Body of pancreas (tissue), 4 donors: ENCODE measurements around the gene LRIG1. TPM values are rescaled to one million over a fixed set of nuclear protein-coding genes. Genes with fewer than 3 reads are reported as not detected.

Experiments
- ATAC-seq: fragments of 150-250 bp; one replicate; pipeline ENCODE4 v1.9.1; 2016
- DNase-seq, 4 donors: peaks; one replicate each; pipeline ENCODE4 v3.0.0-alpha.2; 2019
- H3K27ac ChIP-seq, 4 donors: fragments of 200-600 bp; sonication (generic); 1 replicate in 3 of 4; 2 replicates in 1 of 4; pipeline versions ENCODE4 v1.5.1 to v1.6.1; 2016 to 2019; ENCODE audit warnings: mild to moderate bottlenecking in 1 of 4, mixed read lengths in 1 of 4, moderate library complexity in 1 of 4
- H3K27me3 ChIP-seq, 2 donors: fragments of 200-600 bp; sonication (generic); one replicate each; pipeline ENCODE4 v1.6.0; 2016; ENCODE audit warnings: mild to moderate bottlenecking in 1 of 2
- H3K36me3 ChIP-seq, 2 donors: fragments of 200-600 bp; sonication (generic); replicated peaks in 1 of 2; 2 replicates each; pipeline ENCODE4 v1.5.1; 2016; ENCODE audit warnings: low read depth in 2 of 2; ENCODE audit not compliant: insufficient read depth in 1 of 2
- H3K4me1 ChIP-seq: fragments of 200-600 bp; sonication (generic); one replicate; pipeline ENCODE4 v1.6.0; 2016
- H3K4me3 ChIP-seq, 2 donors: fragments of 200-600 bp; sonication (generic); 1 replicate in 1 of 2; 2 replicates in 1 of 2; pipeline ENCODE4 v1.5.1; 2016 to 2019
- H3K9me3 ChIP-seq, 3 donors: fragments of 200-600 bp; sonication (generic); 1 replicate in 2 of 3; 2 replicates in 1 of 3; pipeline ENCODE4 v1.5.1; 2016
- CTCF ChIP-seq, 7 experiments: fragments of 450-650 bp in 4 of 7; fragments of 200-600 bp in 3 of 7; sonication (generic) in 3 of 7; IDR thresholded peaks; one replicate each; pipeline ENCODE4 v1.5.1; 2016 to 2019; ENCODE audit warnings: antibody characterized with exemption in 7 of 7
- POLR2A ChIP-seq, 3 donors: fragments of 450-650 bp; IDR thresholded peaks; one replicate each; pipeline ENCODE4 v1.6.1; 2016; ENCODE audit warnings: antibody characterized with exemption in 3 of 3, mild to moderate bottlenecking in 2 of 3
- WGBS, 2 donors: methylation state at CpG; one replicate each; pipeline ENCODE4 v1.1.5; 2017; 5-methylcytosine and 5-hydroxymethylcytosine counted together
- intact Hi-C: fragments of 100-400 bp; cut with DNase I; formaldehyde crosslinking; loops from one replicate; pipeline ENCODE4 v1.15.1; 2023
- total RNA-seq, 2 donors: library from RNA; depleted of rRNA; stranded (reverse); fragments of >200 nt; gene quantifications; one replicate each; pipeline ENCODE4 v1.1.0, GENCODE V29; 2016

Gene LRIG1
- total RNA-seq, 2 donors from 2014 or later = 111 to 114 TPM

- WGBS, 2 donors = 7 to 9% methylated on average over 13 of the region's 13 CpGs
- peaks cover 100% of the 10 kb centered on the region for H3K4me1 ChIP-seq
- no peaks in the 10 kb centered on the region for H3K27me3 ChIP-seq
- intact Hi-C loops = no loop called here
- TF ChIP-seq POLR2A (IDR thresholded peaks at IDR 0.05) = no peak
- peak; percentile 73 for ATAC-seq
- H3K27ac ChIP-seq = peak overlapping the region; percentile 73 to 84 (median 82)
- no peaks in the 10 kb centered on the region for H3K36me3 ChIP-seq
- no peak overlapping the region for H3K4me3 ChIP-seq
- peak; percentile 59 to 80 (median 70) for DNase-seq
- no peaks in the 10 kb centered on the region for H3K9me3 ChIP-seq
These were observed 19.5 kb downstream of the LRIG1 start for GRCh38 chr3:66481071-66482017.

- intact Hi-C loops = no loop called here
- TF ChIP-seq POLR2A (IDR thresholded peaks at IDR 0.05) = no peak
- TF ChIP-seq CTCF (IDR thresholded peaks at IDR 0.05) = no peak
- H3K27ac ChIP-seq = peak overlapping the region; percentile 73 to 84 (median 82)
- DNase-seq (no peak), ATAC-seq (no peak)
- no peak overlapping the region for H3K4me3 ChIP-seq
- no peaks in the 10 kb centered on the region for H3K9me3 ChIP-seq
- H3K4me1 ChIP-seq = peaks cover 100% of the 10 kb centered on the region
- H3K36me3 ChIP-seq = no peaks in the 10 kb centered on the region
- no peaks in the 10 kb centered on the region for H3K27me3 ChIP-seq
- WGBS, 2 donors = 35 to 40% methylated on average over 2 of the region's 2 CpGs
These were observed 20.2 kb downstream of the LRIG1 start for GRCh38 chr3:66480666-66481065.

- no peak for ATAC-seq
- Histone ChIP-seq H3K9me3 (no peaks in the 10 kb centered on the region), H3K4me3 (no peak overlapping the region), H3K27ac (peak overlapping the region in 3 of 4 donors; percentile 79 to 84 (median 84)), H3K27me3 (no peaks in the 10 kb centered on the region), H3K36me3 (no peaks in the 10 kb centered on the region), H3K4me1 (peaks cover 100% of the 10 kb centered on the region)
- DNase-seq = no peak
- TF ChIP-seq CTCF (IDR thresholded peaks at IDR 0.05) = no peak
- intact Hi-C loops = no loop called here
- WGBS, 2 donors = 35 to 45% methylated on average over 2 of the region's 2 CpGs
These were observed 21.3 kb downstream of the LRIG1 start for GRCh38 chr3:66479532-66479947.

- DNase-seq (no peak), ATAC-seq (no peak)
- H3K27ac ChIP-seq = peak overlapping the region in 3 of 4 donors; percentile 79 to 84 (median 84)
- WGBS, 2 donors = 37 to 45% methylated on average over 9 of the region's 9 CpGs
- no peak overlapping the region for H3K4me3 ChIP-seq
- TF ChIP-seq CTCF (IDR thresholded peaks at IDR 0.05) = no peak
- TF ChIP-seq POLR2A (IDR thresholded peaks at IDR 0.05) = no peak
- H3K9me3 ChIP-seq = no peaks in the 10 kb centered on the region
- no peaks in the 10 kb centered on the region for H3K27me3 ChIP-seq
- intact Hi-C loops = no loop called here
- H3K36me3 ChIP-seq = no peaks in the 10 kb centered on the region
- peaks cover 100% of the 10 kb centered on the region for H3K4me1 ChIP-seq
These were observed 21.9 kb downstream of the LRIG1 start for GRCh38 chr3:66478960-66479359.

- H3K4me1 ChIP-seq = peaks cover 100% of the 10 kb centered on the region
- H3K27ac ChIP-seq = peak overlapping the region; percentile 46 to 84 (median 82)
- intact Hi-C loops = no loop called here
- H3K4me3 ChIP-seq = no peak overlapping the region
- ATAC-seq (peak; percentile 30), DNase-seq (peak in 3 of 4 donors; percentile 44 to 70 (median 58))
- H3K36me3 ChIP-seq = no peaks in the 10 kb centered on the region
- TF ChIP-seq CTCF (IDR thresholded peaks at IDR 0.05) (no peak), POLR2A (IDR thresholded peaks at IDR 0.05) (no peak)
- no peaks in the 10 kb centered on the region for H3K27me3 ChIP-seq
- WGBS, 2 donors = 41 to 49% methylated on average over 7 of the region's 7 CpGs
- no peaks in the 10 kb centered on the region for H3K9me3 ChIP-seq
These were observed 23.0 kb downstream of the LRIG1 start for GRCh38 chr3:66477856-66478255.
